Measurements from ENCODE around the gene GALNT12. TPM values are rescaled to one million over a fixed set of nuclear protein-coding genes. Genes with fewer than 3 reads are reported as not detected.

GALNT12 gene
- total and polyA plus RNA-seq, 8 donors: 9.0 to 212 (median 41.8) TPM

DNA sequence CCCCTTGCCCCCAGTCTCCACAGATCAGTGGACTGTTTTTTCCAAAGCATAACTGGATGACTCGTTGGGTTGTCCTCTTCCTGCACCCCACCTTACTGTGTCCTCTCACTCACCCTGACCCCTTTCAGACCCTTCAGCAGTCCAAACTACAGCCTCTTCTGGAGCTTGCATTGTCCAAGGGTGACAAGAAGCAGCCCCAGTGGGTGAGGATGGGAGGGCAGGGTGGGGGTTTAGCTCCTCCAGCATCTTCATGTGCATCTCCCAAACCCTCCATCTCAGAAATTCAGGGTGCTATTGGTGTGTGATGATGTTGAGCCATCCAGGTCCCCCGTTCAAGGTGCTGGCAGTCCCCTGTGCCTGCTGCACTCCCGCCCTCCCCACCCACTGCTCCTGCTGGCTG is 73.9 kb downstream of the GALNT12 start:
- DNase-seq: no peak
- Histone ChIP-seq H3K4me3 (no peak overlapping the region), H3K27me3 (peaks cover 0 to 5% (median 0%) of the 10 kb centered on the region in 3 donors), H3K36me3 (no peaks in the 10 kb centered on the region), H3K4me1 (peaks cover 6 to 20% (median 14%) of the 10 kb centered on the region in 4 donors), H3K27ac (peak overlapping the region in 1 of 5 donors; percentile 47), H3K9me3 (no peaks in the 10 kb centered on the region)
- TF ChIP-seq EP300 (IDR thresholded peaks at IDR 0.05): no peak
- no peak for TF ChIP-seq POLR2AphosphoS5 (IDR thresholded peaks at IDR 0.05)
- TF ChIP-seq POLR2A (IDR thresholded peaks at IDR 0.05): no peak
- TF ChIP-seq, protein P1, sequence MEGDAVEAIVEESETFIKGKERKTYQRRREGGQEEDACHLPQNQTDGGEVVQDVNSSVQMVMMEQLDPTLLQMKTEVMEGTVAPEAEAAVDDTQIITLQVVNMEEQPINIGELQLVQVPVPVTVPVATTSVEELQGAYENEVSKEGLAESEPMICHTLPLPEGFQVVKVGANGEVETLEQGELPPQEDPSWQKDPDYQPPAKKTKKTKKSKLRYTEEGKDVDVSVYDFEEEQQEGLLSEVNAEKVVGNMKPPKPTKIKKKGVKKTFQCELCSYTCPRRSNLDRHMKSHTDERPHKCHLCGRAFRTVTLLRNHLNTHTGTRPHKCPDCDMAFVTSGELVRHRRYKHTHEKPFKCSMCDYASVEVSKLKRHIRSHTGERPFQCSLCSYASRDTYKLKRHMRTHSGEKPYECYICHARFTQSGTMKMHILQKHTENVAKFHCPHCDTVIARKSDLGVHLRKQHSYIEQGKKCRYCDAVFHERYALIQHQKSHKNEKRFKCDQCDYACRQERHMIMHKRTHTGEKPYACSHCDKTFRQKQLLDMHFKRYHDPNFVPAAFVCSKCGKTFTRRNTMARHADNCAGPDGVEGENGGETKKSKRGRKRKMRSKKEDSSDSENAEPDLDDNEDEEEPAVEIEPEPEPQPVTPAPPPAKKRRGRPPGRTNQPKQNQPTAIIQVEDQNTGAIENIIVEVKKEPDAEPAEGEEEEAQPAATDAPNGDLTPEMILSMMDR (IDR thresholded peaks at IDR 0.05): no peak
- 61 to 95% (median 85%) methylated on average over 3 of the region's 3 CpGs for WGBS, 5 donors
- intact Hi-C loops (cut with DNase I; ENCODE audit: low total_unique reads): no loop called here

DNA sequence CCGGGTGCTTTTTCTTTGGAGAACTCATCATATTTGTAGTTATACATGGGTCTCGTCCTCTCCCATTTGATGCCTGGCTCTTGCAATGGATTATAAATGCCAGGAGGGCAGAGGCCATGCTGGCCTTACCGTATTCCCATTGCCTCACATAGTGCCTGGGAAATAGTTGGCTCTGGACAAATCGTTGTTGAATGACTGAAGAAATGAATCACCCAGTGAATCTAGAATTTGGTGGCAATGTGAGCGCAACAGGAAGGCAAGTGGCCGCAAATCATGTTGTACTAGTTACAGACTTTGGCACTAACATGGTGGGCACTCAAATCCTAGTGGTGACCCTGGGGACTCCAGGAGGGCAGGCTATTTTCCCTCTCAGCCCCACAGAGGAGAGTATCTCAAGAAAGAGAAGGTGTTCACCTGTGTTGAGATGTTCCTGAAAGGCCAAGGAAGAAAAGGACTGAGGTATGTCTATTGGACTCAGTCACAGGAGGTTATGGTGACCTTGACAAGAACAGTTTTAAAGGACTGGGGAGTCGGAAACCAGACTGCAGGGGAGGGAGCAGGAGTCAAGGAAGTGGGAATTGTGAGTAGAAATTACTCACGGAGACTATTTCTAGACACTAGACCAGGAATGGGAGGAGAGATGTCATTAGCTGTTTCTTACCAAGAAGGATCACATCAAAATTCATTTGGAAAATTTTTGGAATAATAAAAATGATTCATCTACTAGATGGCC is 74.5 kb downstream of the GALNT12 start:
- Histone ChIP-seq H3K27ac (peak overlapping the region in 4 of 5 donors; percentile 20 to 54 (median 36)), H3K4me1 (peaks cover 6 to 23% (median 15%) of the 10 kb centered on the region in 4 donors), H3K27me3 (peaks cover 0 to 5% (median 0%) of the 10 kb centered on the region in 3 donors), H3K36me3 (no peaks in the 10 kb centered on the region), H3K9me3 (no peaks in the 10 kb centered on the region), H3K4me3 (no peak overlapping the region)
- DNase-seq: no peak
- no peak for TF ChIP-seq POLR2AphosphoS5 (IDR thresholded peaks at IDR 0.05)
- TF ChIP-seq, protein P1 (IDR thresholded peaks at IDR 0.05): no peak
- TF ChIP-seq POLR2A (IDR thresholded peaks at IDR 0.05): no peak
- TF ChIP-seq EP300 (IDR thresholded peaks at IDR 0.05): no peak
- WGBS, 5 donors: 72 to 85% (median 78%) methylated on average over 8 of the region's 8 CpGs
- intact Hi-C loops (cut with DNase I; ENCODE audit: low total_unique reads): no loop called here

DNA sequence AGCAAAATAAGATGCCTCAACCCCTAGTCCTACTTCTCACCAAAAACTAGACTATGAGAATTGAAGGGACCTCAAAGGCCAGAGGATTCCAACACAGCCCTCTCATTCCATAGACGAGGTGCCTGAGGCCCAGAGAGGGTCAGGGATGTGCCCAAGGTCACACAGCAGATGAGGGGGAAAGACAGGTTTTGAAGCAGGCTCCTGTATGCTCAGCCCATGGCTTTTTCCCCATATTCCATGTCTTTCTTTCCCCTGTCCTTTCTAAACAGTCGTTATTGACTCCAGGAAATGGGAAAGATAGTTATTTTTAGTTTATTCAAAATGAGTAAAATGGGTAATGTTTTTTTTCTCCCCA is 75.1 kb downstream of the GALNT12 start:
- WGBS, 5 donors: 41 to 60% (median 59%) methylated on average over 2 of the region's 2 CpGs
- no peak for DNase-seq
- H3K27ac ChIP-seq: peak overlapping the region in 4 of 5 donors; percentile 10 to 54 (median 23)

DNA sequence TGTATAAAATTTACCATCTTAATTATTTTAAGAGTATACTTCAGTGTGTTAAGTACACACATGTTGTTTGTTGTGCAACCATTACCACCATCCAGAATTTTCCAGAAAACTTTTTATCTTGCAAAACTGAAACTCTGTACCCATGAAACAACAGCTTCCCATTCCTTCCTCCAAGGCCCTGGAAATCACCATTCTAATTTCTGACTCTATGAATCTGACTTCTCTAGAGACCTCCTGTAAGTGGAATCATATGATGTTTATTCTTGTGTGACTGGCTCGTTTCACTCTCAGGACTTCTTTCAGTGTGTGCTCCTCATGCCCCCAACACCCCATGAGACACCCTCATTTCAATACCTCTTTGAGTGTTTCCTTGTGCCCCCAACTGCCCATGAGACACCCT is 75.8 kb downstream of the GALNT12 start:
- 48 to 67% (median 63%) methylated on average over 1 of the region's 1 CpG for WGBS, 5 donors
- DNase-seq: no peak
- no peak overlapping the region for H3K27ac ChIP-seq
- intact Hi-C loops (cut with DNase I; ENCODE audit: low total_unique reads): no loop called here
- H3K4me1 ChIP-seq: peaks cover 6 to 23% (median 15%) of the 10 kb centered on the region in 4 donors
- H3K27me3 ChIP-seq: peaks cover 0 to 5% (median 0%) of the 10 kb centered on the region in 3 donors
- TF ChIP-seq EP300 (IDR thresholded peaks at IDR 0.05): no peak
- no peaks in the 10 kb centered on the region for H3K9me3 ChIP-seq
- no peaks in the 10 kb centered on the region for H3K36me3 ChIP-seq
- H3K4me3 ChIP-seq: no peak overlapping the region

More for the DNA sequence above, 75.1 kb downstream of the GALNT12 start:
- H3K4me3 ChIP-seq: no peak overlapping the region
- H3K36me3 ChIP-seq: no peaks in the 10 kb centered on the region
- H3K27me3 ChIP-seq: peaks cover 0 to 5% (median 0%) of the 10 kb centered on the region in 3 donors
- no peaks in the 10 kb centered on the region for H3K9me3 ChIP-seq
- intact Hi-C loops (cut with DNase I; ENCODE audit: low total_unique reads): no loop called here
- peaks cover 6 to 23% (median 15%) of the 10 kb centered on the region in 4 donors for H3K4me1 ChIP-seq
- no peak for TF ChIP-seq POLR2AphosphoS5 (IDR thresholded peaks at IDR 0.05)
- no peak for TF ChIP-seq EP300 (IDR thresholded peaks at IDR 0.05)
- TF ChIP-seq POLR2A (IDR thresholded peaks at IDR 0.05): no peak
- TF ChIP-seq, protein P1 (IDR thresholded peaks at IDR 0.05): no peak

DNA sequence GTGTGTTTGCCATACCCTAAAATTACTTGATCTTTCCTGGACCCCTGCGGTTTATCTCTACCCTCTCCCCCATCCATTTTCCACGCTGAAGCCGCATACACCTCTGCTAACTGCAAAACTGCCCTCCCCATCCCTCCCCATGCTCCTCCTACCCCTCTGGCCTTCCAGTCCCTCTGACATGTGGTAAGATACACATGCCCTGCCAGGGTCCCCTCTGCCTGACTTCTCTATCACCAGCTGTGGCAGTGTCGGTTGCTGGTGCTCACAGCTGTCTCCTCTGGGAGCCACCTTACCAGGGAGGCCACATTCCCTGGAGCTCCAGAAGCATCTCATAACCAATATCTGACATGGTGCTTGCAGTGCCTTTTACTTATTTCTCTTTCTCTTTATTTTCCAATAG is 77.4 kb downstream of the GALNT12 start:
- no peak overlapping the region for H3K4me3 ChIP-seq

More for the DNA sequence above, 77.4 kb downstream of the GALNT12 start:
- intact Hi-C loops (cut with DNase I; ENCODE audit: low total_unique reads): no loop called here
- no peak overlapping the region for H3K27ac ChIP-seq
- peaks cover 0 to 5% (median 0%) of the 10 kb centered on the region in 3 donors for H3K27me3 ChIP-seq
- no peak for DNase-seq
- 91 to 95% (median 92%) methylated on average over 4 of the region's 4 CpGs for WGBS, 5 donors
- no peaks in the 10 kb centered on the region for H3K36me3 ChIP-seq
- no peaks in the 10 kb centered on the region for H3K9me3 ChIP-seq
- TF ChIP-seq EP300 (IDR thresholded peaks at IDR 0.05) (no peak), POLR2AphosphoS5 (IDR thresholded peaks at IDR 0.05) (no peak), POLR2A (IDR thresholded peaks at IDR 0.05) (no peak)
- TF ChIP-seq, protein P1 (IDR thresholded peaks at IDR 0.05): no peak
- peaks cover 5 to 14% (median 10%) of the 10 kb centered on the region in 4 donors for H3K4me1 ChIP-seq
